GM12878 (cell line): ENCODE results near the gene FUCA2.

Source experiments
- CHD1 ChIP-seq: IDR thresholded peaks from 2 replicates; pipeline ENCODE4 v1.6.1; 2012; ENCODE audit warnings: low read depth, low read length, improper control_type of control experiment
- EZH2 ChIP-seq: IDR thresholded peaks from 2 replicates; pipeline ENCODE4 v1.6.1; 2012; ENCODE audit warnings: low read depth, mild to moderate bottlenecking, control low read depth, inconsistent platforms, low read length, borderline replicate concordance; ENCODE audit not compliant: control insufficient read depth
- JUND ChIP-seq: IDR thresholded peaks from 2 replicates; pipeline ENCODE4 v1.6.1; 2012; ENCODE audit warnings: low read depth, mild to moderate bottlenecking, low read length, improper control_type of control experiment, moderate library complexity
- POLR2AphosphoS2 ChIP-seq: IDR thresholded peaks from 2 replicates; pipeline ENCODE4 v1.6.1; 2011; ENCODE audit warnings: low read depth, mild to moderate bottlenecking, low read length, improper control_type of control experiment, moderate library complexity
- RBBP5 ChIP-seq: fragments of 200-600 bp; sonication (generic); conservative IDR thresholded peaks from 2 replicates; pipeline ENCODE4 v1.6.1; 2016

GRCh38 chr6:143545976-143546547 lies 34.5 kb upstream of the FUCA2 start:
- TF ChIP-seq RBBP5 (no peak), POLR2AphosphoS2 (no peak), CHD1 (no peak), JUND (no peak), EZH2 (no peak)
